GM20431 (cell line): ENCODE results near the gene DCC.

Source experiments
- in situ Hi-C: fragments of 300-500 bp; cut with MseI, MboI; formaldehyde crosslinking; loops from one replicate; pipeline ENCODE4 v1.15.0; 2020; ENCODE audit warnings: low sequenced_read_pairs; ENCODE audit not compliant: unreplicated experiment

DCC gene

GRCh38 chr18:52657043-52657805 lies 317.2 kb downstream of the DCC start:
- in situ Hi-C loops, result loop anchor here (25.0 kb wide), 2 partner anchors 320 to 995 kb away; partner anchors contain the start of gene DCC

GRCh38 chr18:52667463-52668065 lies 327.6 kb downstream of the DCC start:
- in situ Hi-C loops, result loop anchor here (25.0 kb wide), 2 partner anchors 330 to 1005 kb away; partner anchors contain the start of gene DCC

GRCh38 chr18:52670896-52671295 lies 330.9 kb downstream of the DCC start:
- in situ Hi-C loops, result loop anchor here (25.0 kb wide), 2 partner anchors 334 to 1009 kb away; partner anchors contain the start of gene DCC

- in situ Hi-C loops, result no loop called here
These were observed 338.0 kb downstream of the DCC start for GRCh38 chr18:52678034-52678433.

- in situ Hi-C loops, result no loop called here
These were observed 338.6 kb downstream of the DCC start for GRCh38 chr18:52678551-52678950.

- in situ Hi-C loops, result no loop called here
These were observed 339.4 kb downstream of the DCC start for GRCh38 chr18:52679354-52679753.

- in situ Hi-C loops, result no loop called here
These were observed 342.3 kb downstream of the DCC start for GRCh38 chr18:52682260-52682659.

- in situ Hi-C loops, result no loop called here
These were observed 345.3 kb downstream of the DCC start for GRCh38 chr18:52685316-52685715.

GRCh38 chr18:52691841-52692240 lies 351.8 kb downstream of the DCC start:
- in situ Hi-C loops, result no loop called here

- in situ Hi-C loops, result no loop called here
These were observed 354.8 kb downstream of the DCC start for GRCh38 chr18:52694804-52695203.

GRCh38 chr18:52700116-52700515 lies 360.1 kb downstream of the DCC start:
- in situ Hi-C loops, result no loop called here

- in situ Hi-C loops, result no loop called here
These were observed 360.8 kb downstream of the DCC start for GRCh38 chr18:52700816-52701215.

- in situ Hi-C loops, result no loop called here
These were observed 361.4 kb downstream of the DCC start for GRCh38 chr18:52701219-52701935.

- in situ Hi-C loops, result no loop called here
These were observed 375.4 kb downstream of the DCC start for GRCh38 chr18:52715421-52715820.

GRCh38 chr18:52715991-52716390 lies 376.0 kb downstream of the DCC start:
- in situ Hi-C loops, result no loop called here

GRCh38 chr18:52716973-52717372 lies 377.0 kb downstream of the DCC start:
- in situ Hi-C loops, result no loop called here

- in situ Hi-C loops, result no loop called here
These were observed 382.9 kb downstream of the DCC start for GRCh38 chr18:52722904-52723303.

- in situ Hi-C loops, result no loop called here
These were observed 383.6 kb downstream of the DCC start for GRCh38 chr18:52723550-52723970.

- in situ Hi-C loops, result no loop called here
These were observed 391.1 kb downstream of the DCC start for GRCh38 chr18:52730972-52731619.

- in situ Hi-C loops, result no loop called here
These were observed 398.9 kb downstream of the DCC start for GRCh38 chr18:52738946-52739345.
